K562 (cell line): ENCODE measurements around the gene CRYBB2. TPM values are rescaled to one million over a fixed set of nuclear protein-coding genes. Genes with fewer than 3 reads are reported as not detected.

Experiments
- ARHGAP35 ChIP-seq: fragments of 450-650 bp; IDR thresholded peaks from 2 replicates; pipeline ENCODE4 v1.6.1; 2018; ENCODE audit not compliant: partially characterized antibody
- ARID2 ChIP-seq: fragments of 450-650 bp; IDR thresholded peaks from 2 replicates; pipeline ENCODE4 v1.6.1; 2017; ENCODE audit warnings: antibody characterized with exemption, mild to moderate bottlenecking
- GABPB2 ChIP-seq: fragments of 250-450 bp; sonication (Bioruptor Pico); conservative IDR thresholded peaks from 2 replicates; pipeline ENCODE4 v1.5.1; 2021; ENCODE audit warnings: mild to moderate bottlenecking
- MIER1 ChIP-seq: fragments of 450-650 bp; IDR thresholded peaks from 2 replicates; pipeline ENCODE4 v1.6.1; 2016; ENCODE audit warnings: antibody characterized with exemption, mild to moderate bottlenecking, low read depth
- NCOA6 ChIP-seq: fragments of 450-650 bp; IDR thresholded peaks from 2 replicates; pipeline ENCODE4 v1.6.1; 2017; ENCODE audit warnings: mild to moderate bottlenecking
- NELFE ChIP-seq: IDR thresholded peaks from 2 replicates; pipeline ENCODE4 v1.6.1; 2011; ENCODE audit warnings: mild to moderate bottlenecking; ENCODE audit not compliant: insufficient read depth, insufficient read length
- PHF8 ChIP-seq: fragments of 200-600 bp; sonication (generic); IDR thresholded peaks from 2 replicates; pipeline ENCODE4 v1.6.1; 2012; ENCODE audit warnings: mixed run types, mild to moderate bottlenecking, inconsistent platforms, low read length, moderate library complexity, borderline replicate concordance
- RBM34 ChIP-seq: fragments of 200-400 bp; formaldehyde crosslinking; IDR thresholded peaks from 2 replicates; pipeline ENCODE4 v1.6.1; 2018; ENCODE audit warnings: low read length, borderline replicate concordance; ENCODE audit not compliant: insufficient read depth
- SRSF7 ChIP-seq: fragments of 200-400 bp; formaldehyde crosslinking; optimal IDR thresholded peaks from 2 replicates; pipeline ENCODE3; 2017; ENCODE audit warnings: mild to moderate bottlenecking, low read depth, low read length
- TAL1 ChIP-seq: fragments of 450-650 bp; IDR thresholded peaks from 2 replicates; pipeline ENCODE4 v1.6.1; 2016; ENCODE audit warnings: mild to moderate bottlenecking
- TBP ChIP-seq: optimal IDR thresholded peaks from 2 replicates; pipeline ENCODE3; 2011; ENCODE audit warnings: low read depth, low read length, improper control_type of control experiment
- ZBTB17 ChIP-seq: fragments of 450-650 bp; formaldehyde crosslinking; IDR thresholded peaks from 2 replicates; pipeline ENCODE4 v1.4.0; 2020; ENCODE audit warnings: mild to moderate bottlenecking
- ZNF518B ChIP-seq: fragments of 250-450 bp; sonication (Bioruptor Pico); IDR thresholded peaks from 2 replicates; pipeline ENCODE4 v1.5.0; 2021; ENCODE audit warnings: mild to moderate bottlenecking, moderate library complexity
- ZNF551 ChIP-seq: fragments of 250-450 bp; sonication (Bioruptor Pico); IDR thresholded peaks from 2 replicates; pipeline ENCODE4 v1.5.0; 2021; ENCODE audit warnings: mild to moderate bottlenecking, moderate library complexity
- polyA plus RNA-seq, 8 experiments: library from polyadenylated mRNA; depleted of rRNA in 4 of 8; stranded (reverse) in 5 of 8; unstranded in 3 of 8; fragments of >200 nt; fragmentation: Nextera tagmentation in 2 of 8; fragmentation: Illumina TruSeq in 1 of 8; extraction: Ambion mirVana in 2 of 8; extraction: Trizol in 1 of 8; gene quantifications; 2 replicates each; pipeline versions ENCODE4 v1.2.1 to v1.2.3, GENCODE V29; 2011 to 2014; ENCODE audit warnings: inconsistent platforms in 1 of 8, missing spikeins in 1 of 8
- total RNA-seq, 7 experiments: library from RNA; depleted of rRNA in 6 of 7; stranded (reverse); fragments of >200 nt in 6 of 7; fragmentation: Illumina TruSeq in 2 of 7; extraction: Trizol in 2 of 7; gene quantifications; 2 replicates each; pipeline versions ENCODE4 v1.2.1 to v1.2.3, GENCODE V29; 2011 to 2021; ENCODE audit warnings: low replicate concordance in 1 of 7
- TF ChIP-seq, protein P1 (sequence below), 2 experiments: fragments of 450-650 bp; formaldehyde crosslinking in 1 of 2; IDR thresholded peaks; 2 replicates each; pipeline versions ENCODE4 v1.4.0 to v1.6.1; 2014 to 2020; ENCODE audit warnings: mild to moderate bottlenecking in 2 of 2, borderline replicate concordance in 1 of 2, low read depth in 1 of 2
- TF ChIP-seq, protein P2 (sequence below): fragments of 450-650 bp; IDR thresholded peaks from 2 replicates; pipeline ENCODE4 v1.6.1; 2014; ENCODE audit warnings: low read depth, mild to moderate bottlenecking, moderate library complexity, borderline replicate concordance

Gene CRYBB2
- total and polyA plus RNA-seq, 9 of the 15 experiments (the other 6 are each of a cell fraction or from before 2014, with no cell fraction given) = not detected

DNA sequence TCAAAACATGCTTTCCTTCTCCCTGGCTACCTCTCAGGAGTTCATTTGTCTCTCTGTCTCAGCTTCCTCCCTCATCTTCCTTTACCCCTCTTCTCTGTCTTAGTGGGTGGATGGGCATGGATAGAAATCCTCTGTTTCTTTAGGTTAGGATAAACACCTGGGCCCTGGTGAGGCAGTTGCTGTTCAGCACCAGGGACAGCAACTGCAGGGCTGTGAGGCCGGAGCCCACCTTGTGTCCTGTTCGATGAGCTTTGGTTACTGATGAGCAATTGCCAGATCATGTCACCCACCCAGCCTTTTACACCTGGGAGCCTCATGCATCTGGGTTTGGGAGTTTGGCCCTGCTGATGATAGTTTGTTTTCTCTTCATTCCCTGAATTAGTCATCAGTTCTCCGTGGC, 25.9 kb upstream of the CRYBB2 start (continued):
- TF ChIP-seq, protein P1, sequence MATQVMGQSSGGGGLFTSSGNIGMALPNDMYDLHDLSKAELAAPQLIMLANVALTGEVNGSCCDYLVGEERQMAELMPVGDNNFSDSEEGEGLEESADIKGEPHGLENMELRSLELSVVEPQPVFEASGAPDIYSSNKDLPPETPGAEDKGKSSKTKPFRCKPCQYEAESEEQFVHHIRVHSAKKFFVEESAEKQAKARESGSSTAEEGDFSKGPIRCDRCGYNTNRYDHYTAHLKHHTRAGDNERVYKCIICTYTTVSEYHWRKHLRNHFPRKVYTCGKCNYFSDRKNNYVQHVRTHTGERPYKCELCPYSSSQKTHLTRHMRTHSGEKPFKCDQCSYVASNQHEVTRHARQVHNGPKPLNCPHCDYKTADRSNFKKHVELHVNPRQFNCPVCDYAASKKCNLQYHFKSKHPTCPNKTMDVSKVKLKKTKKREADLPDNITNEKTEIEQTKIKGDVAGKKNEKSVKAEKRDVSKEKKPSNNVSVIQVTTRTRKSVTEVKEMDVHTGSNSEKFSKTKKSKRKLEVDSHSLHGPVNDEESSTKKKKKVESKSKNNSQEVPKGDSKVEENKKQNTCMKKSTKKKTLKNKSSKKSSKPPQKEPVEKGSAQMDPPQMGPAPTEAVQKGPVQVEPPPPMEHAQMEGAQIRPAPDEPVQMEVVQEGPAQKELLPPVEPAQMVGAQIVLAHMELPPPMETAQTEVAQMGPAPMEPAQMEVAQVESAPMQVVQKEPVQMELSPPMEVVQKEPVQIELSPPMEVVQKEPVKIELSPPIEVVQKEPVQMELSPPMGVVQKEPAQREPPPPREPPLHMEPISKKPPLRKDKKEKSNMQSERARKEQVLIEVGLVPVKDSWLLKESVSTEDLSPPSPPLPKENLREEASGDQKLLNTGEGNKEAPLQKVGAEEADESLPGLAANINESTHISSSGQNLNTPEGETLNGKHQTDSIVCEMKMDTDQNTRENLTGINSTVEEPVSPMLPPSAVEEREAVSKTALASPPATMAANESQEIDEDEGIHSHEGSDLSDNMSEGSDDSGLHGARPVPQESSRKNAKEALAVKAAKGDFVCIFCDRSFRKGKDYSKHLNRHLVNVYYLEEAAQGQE (IDR thresholded peaks at IDR 0.05; ENCODE audit: borderline replicate concordance) = peak; percentile 96
- TF ChIP-seq, protein P1 (CRISPR knock-in tag; IDR thresholded peaks at IDR 0.05; ENCODE audit: low read depth) = peak; percentile 84
- TF ChIP-seq PHF8 (no peak), RBM34 (no peak), ZNF551 (CRISPR knock-in tag) (no peak), ARID2 (no peak), ZNF518B (CRISPR knock-in tag) (no peak), GABPB2 (CRISPR knock-in tag) (no peak), NELFE (no peak), SRSF7 (no peak), TAL1 (no peak), TBP (no peak), ARHGAP35 (no peak), MIER1 (peak; percentile 81), ZBTB17 (CRISPR knock-in tag) (no peak), NCOA6 (no peak)
- TF ChIP-seq, protein P2, sequence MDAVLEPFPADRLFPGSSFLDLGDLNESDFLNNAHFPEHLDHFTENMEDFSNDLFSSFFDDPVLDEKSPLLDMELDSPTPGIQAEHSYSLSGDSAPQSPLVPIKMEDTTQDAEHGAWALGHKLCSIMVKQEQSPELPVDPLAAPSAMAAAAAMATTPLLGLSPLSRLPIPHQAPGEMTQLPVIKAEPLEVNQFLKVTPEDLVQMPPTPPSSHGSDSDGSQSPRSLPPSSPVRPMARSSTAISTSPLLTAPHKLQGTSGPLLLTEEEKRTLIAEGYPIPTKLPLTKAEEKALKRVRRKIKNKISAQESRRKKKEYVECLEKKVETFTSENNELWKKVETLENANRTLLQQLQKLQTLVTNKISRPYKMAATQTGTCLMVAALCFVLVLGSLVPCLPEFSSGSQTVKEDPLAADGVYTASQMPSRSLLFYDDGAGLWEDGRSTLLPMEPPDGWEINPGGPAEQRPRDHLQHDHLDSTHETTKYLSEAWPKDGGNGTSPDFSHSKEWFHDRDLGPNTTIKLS = no peak
